Endothelial cell of umbilical vein (primary cell): ENCODE data around the gene UNC5B. TPM values are rescaled to one million over a fixed set of nuclear protein-coding genes. Genes with fewer than 3 reads are reported as not detected.

Experiments used
- BruUV-seq: library from RNA; stranded (reverse); fragments of 400-500 nt; replicated peaks from 2 replicates; lab custom pipeline; 2021; lab: Mats Ljungman, UMichigan
- CTCF ChIA-PET: fragments of 300-600, 350-600 bp; sonication (Branson Sonifier 250); formaldehyde crosslinking; loops from one replicate; lab custom pipeline; 2021; ENCODE audit warnings: antibody characterized with exemption, inconsistent platforms; lab: Charles Lee
- POLR2A ChIA-PET: fragments of 300-600, 350-600 bp; sonication (Branson Sonifier 250); formaldehyde crosslinking; loops from one replicate; lab custom pipeline; 2021; ENCODE audit warnings: antibody characterized with exemption, inconsistent platforms; lab: Charles Lee
- DNase-seq: peaks from one replicate; pipeline ENCODE4 v3.0.0-alpha.2; 2011; ENCODE audit warnings: low read depth, low spot score
- FAIRE-seq: peaks from 2 replicates; lab custom pipeline; 2011; peaks lifted over from hg19 to GRCh38; lab: Jason Lieb, UNC
- H2AFZ ChIP-seq: 2 replicates; pipeline ENCODE4 v1.6.0; 2012; ENCODE audit warnings: low read depth, low read length, control low read depth, inconsistent platforms
- H3K27ac ChIP-seq: 2 replicates; pipeline ENCODE4 v1.5.1; 2011; ENCODE audit warnings: low read depth, mild to moderate bottlenecking, control low read depth, low read length, moderate library complexity; ENCODE audit not compliant: insufficient read depth
- H3K27me3 ChIP-seq, 2 experiments: 2 replicates each; pipeline versions ENCODE4 v1.6.0 to v1.6.1; 2011; ENCODE audit warnings: low read length in 2 of 2, mixed read lengths in 1 of 2; ENCODE audit not compliant: control insufficient read depth in 2 of 2, insufficient read depth in 2 of 2
- H3K36me3 ChIP-seq, 2 experiments: 2 replicates in 1 of 2; 3 replicates in 1 of 2; pipeline ENCODE4 v1.5.1; 2011; ENCODE audit warnings: low read length in 2 of 2, mild to moderate bottlenecking in 1 of 2, moderate library complexity in 1 of 2; ENCODE audit not compliant: control insufficient read depth in 2 of 2, insufficient read depth in 2 of 2; ENCODE audit errors: extremely low read depth in 1 of 2
- H3K4me1 ChIP-seq: 3 replicates; pipeline ENCODE4 v1.5.1; 2011; ENCODE audit warnings: mild to moderate bottlenecking, low read length; ENCODE audit not compliant: control insufficient read depth, insufficient read depth; ENCODE audit errors: extremely low read depth
- H3K4me2 ChIP-seq: 2 replicates; pipeline ENCODE4 v1.6.1; 2011; ENCODE audit warnings: low read length, control low read depth, mixed read lengths; ENCODE audit not compliant: insufficient read depth
- H3K4me3 ChIP-seq, 3 experiments: fragments of 200-600 bp in 1 of 3; sonication (generic), shearing (Covaris generic) in 1 of 3; replicated peaks in 1 of 3; 2 replicates each; pipeline ENCODE4 v1.5.1; 2011 to 2016; ENCODE audit warnings: control low read depth in 3 of 3, low read length in 3 of 3, mild to moderate bottlenecking in 2 of 3, inconsistent platforms in 1 of 3, low read depth in 1 of 3, moderate library complexity in 1 of 3; ENCODE audit not compliant: insufficient read depth in 1 of 3
- H3K79me2 ChIP-seq: 2 replicates; pipeline ENCODE4 v1.6.0; 2012; ENCODE audit warnings: low read length, inconsistent platforms; ENCODE audit not compliant: control insufficient read depth, insufficient read depth
- H3K9ac ChIP-seq: replicated peaks from 2 replicates; pipeline ENCODE3; 2011; ENCODE audit warnings: low read length, control low read depth; ENCODE audit not compliant: insufficient read depth; ENCODE audit errors: extremely low read depth
- H3K9me1 ChIP-seq: replicated peaks from 3 replicates; pipeline ENCODE4 v1.6.0; 2011; ENCODE audit warnings: mild to moderate bottlenecking, low read length; ENCODE audit not compliant: control insufficient read depth, insufficient read depth; ENCODE audit errors: extremely low read depth
- H3K9me3 ChIP-seq: replicated peaks from 2 replicates; pipeline ENCODE4 v1.5.1; 2012; ENCODE audit warnings: low read length, inconsistent platforms; ENCODE audit not compliant: control insufficient read depth, insufficient read depth
- H4K20me1 ChIP-seq: replicated peaks from 2 replicates; pipeline ENCODE3; 2011; ENCODE audit warnings: mild to moderate bottlenecking, low read length; ENCODE audit not compliant: control insufficient read depth, insufficient read depth; ENCODE audit errors: extremely low read depth
- EZH2 ChIP-seq: IDR thresholded peaks from 2 replicates; pipeline ENCODE4 v1.6.1; 2012; ENCODE audit warnings: borderline replicate concordance, low read depth, mild to moderate bottlenecking, moderate library complexity, low read length, inconsistent platforms; ENCODE audit not compliant: severe bottlenecking
- FOS ChIP-seq: IDR thresholded peaks from 2 replicates; pipeline ENCODE4 v1.6.1; 2011; ENCODE audit warnings: mild to moderate bottlenecking, low read length, moderate library complexity, borderline replicate concordance; ENCODE audit not compliant: insufficient read depth
- GATA2 ChIP-seq: IDR thresholded peaks from 2 replicates; pipeline ENCODE4 v1.7.0; 2011; ENCODE audit warnings: low read depth, mild to moderate bottlenecking, moderate library complexity, mixed read lengths, low read length; ENCODE audit not compliant: insufficient read length, insufficient read depth
- JUN ChIP-seq: IDR thresholded peaks from 2 replicates; pipeline ENCODE4 v1.6.1; 2011; ENCODE audit warnings: borderline replicate concordance, low read depth; ENCODE audit not compliant: insufficient read length, insufficient read depth
- MAX ChIP-seq: IDR thresholded peaks from 2 replicates; pipeline ENCODE4 v1.6.1; 2011; ENCODE audit not compliant: insufficient read depth, insufficient read length
- MYC ChIP-seq: IDR thresholded peaks from one replicate; pipeline ENCODE4 v1.6.1; 2011; ENCODE audit warnings: mild to moderate bottlenecking, low read depth, low read length
- POLR2A ChIP-seq: IDR thresholded peaks from 2 replicates; pipeline ENCODE4 v1.6.1; 2012; ENCODE audit warnings: low read depth, mild to moderate bottlenecking, control low read depth, low read length
- POLR2AphosphoS5 ChIP-seq: IDR thresholded peaks from 2 replicates; pipeline ENCODE4 v1.6.1; 2012; ENCODE audit warnings: low read depth, mild to moderate bottlenecking, control low read depth, low read length, moderate library complexity; ENCODE audit not compliant: insufficient read depth
- dilution Hi-C: fragments of 300-500 bp; cut with MboI; formaldehyde crosslinking; loops from one replicate; pipeline ENCODE4 v1.15.0; 2019; ENCODE audit warnings: low sequenced_read_pairs; ENCODE audit not compliant: extremely low pct_ligation_motif_present
- intact Hi-C: fragments of 100-400 bp; cut with micrococcal nuclease; formaldehyde crosslinking; loops from one replicate; pipeline ENCODE4 v1.10.0; 2022
- polyA plus RNA-seq, 4 experiments: library from polyadenylated mRNA; depleted of rRNA in 3 of 4; stranded (reverse) in 3 of 4; unstranded in 1 of 4; fragments of >200 nt; gene quantifications; 2 replicates each; pipeline versions ENCODE4 v1.2.1 to v1.2.3, GENCODE V29; 2011 to 2012; ENCODE audit warnings: missing spikeins in 1 of 4
- total RNA-seq: library from RNA; stranded (reverse); gene quantifications from 2 replicates; pipeline ENCODE4 v1.2.3, GENCODE V29; 2021

Gene UNC5B
- total and polyA plus RNA-seq, 2 donors (not counting 3 experiments of a cell fraction or from before 2014, with no cell fraction given), result 0.39 to 2.5 TPM

- H3K4me1 ChIP-seq, result no peaks in the 10 kb centered on the region
- H3K9me3 ChIP-seq, result no peaks in the 10 kb centered on the region
- no TSS peak for BruUV-seq
- no peak for DNase-seq
- dilution Hi-C loops (no loop called here), intact Hi-C loops (no loop called here)
- H3K27me3 ChIP-seq, result no peaks in the 10 kb centered on the region
- no peaks in the 10 kb centered on the region for H3K79me2 ChIP-seq
- ChIA-PET POLR2A (no interaction called here), CTCF (interaction anchor here (2.4 kb wide), 1 partner anchor 21 kb away, joined by 15 read pairs; no protein-coding TSS in a partner anchor)
- H3K4me3 ChIP-seq, result no peak overlapping the region
- no peaks in the 10 kb centered on the region for H3K36me3 ChIP-seq
- no peak overlapping the region for H3K27ac ChIP-seq
- no peaks in the 10 kb centered on the region for H3K9me1 ChIP-seq
- TF ChIP-seq EZH2 (no peak), JUN (no peak), MAX (no peak), POLR2AphosphoS5 (no peak), FOS (no peak), GATA2 (no peak), POLR2A (no peak), MYC (no peak)
- no peak overlapping the region for H3K4me2 ChIP-seq
- H2AFZ ChIP-seq, result no peak overlapping the region
- H4K20me1 ChIP-seq, result no peaks in the 10 kb centered on the region
- no peak for FAIRE-seq
- H3K9ac ChIP-seq, result no peak overlapping the region
These were observed 79.1 kb downstream of the UNC5B start for GRCh38 chr10:71291528-71291900.
